Amniotic stem cell (primary cell): ENCODE data around the gene SMIM11.
"Not testable (repeated sequence)": the region's sequence is repeated elsewhere in the genome, so short reads cannot be mapped to it uniquely, and the experiment has no call there.

ENCODE experiments used
- DNase-seq: peaks from one replicate; lab custom pipeline; 2025; lab: John Stamatoyannopoulos, UW

The SMIM11 gene

GRCh38 chr21:34423805-34424204 lies 48.5 kb downstream of the SMIM11 start, which contains the start of gene SMIM34:
Gene SMIM34 (minus strand): TSS chr21:34423951. CDS start chr21:34423839, 112 bp downstream.
- DNase-seq = not testable (repeated sequence)

- DNase-seq = not testable (repeated sequence)
Observed at GRCh38 chr21:34427339-34427738, 52.0 kb downstream of the SMIM11 start.

DNA sequence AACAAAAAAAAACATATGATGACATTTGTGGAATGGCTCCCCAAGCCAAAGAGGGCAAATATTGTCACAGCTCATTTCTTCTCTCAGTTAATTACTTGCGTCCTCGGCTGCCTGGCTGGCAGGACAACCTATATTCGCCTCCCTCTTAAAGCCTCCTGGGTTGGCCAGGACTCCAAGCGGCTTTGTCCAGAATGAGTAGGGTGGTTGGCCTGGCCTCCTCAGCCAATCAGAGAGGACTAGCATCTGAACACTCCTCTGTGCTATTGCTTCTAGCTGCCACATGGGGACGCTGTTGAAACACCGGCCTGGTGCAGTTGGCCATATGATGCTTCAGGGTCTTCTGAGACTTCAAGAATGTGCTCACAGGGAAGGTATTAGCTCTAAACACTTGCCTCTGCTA lies 53.1 kb downstream of the SMIM11 start:
- DNase-seq = not testable (repeated sequence)

DNA sequence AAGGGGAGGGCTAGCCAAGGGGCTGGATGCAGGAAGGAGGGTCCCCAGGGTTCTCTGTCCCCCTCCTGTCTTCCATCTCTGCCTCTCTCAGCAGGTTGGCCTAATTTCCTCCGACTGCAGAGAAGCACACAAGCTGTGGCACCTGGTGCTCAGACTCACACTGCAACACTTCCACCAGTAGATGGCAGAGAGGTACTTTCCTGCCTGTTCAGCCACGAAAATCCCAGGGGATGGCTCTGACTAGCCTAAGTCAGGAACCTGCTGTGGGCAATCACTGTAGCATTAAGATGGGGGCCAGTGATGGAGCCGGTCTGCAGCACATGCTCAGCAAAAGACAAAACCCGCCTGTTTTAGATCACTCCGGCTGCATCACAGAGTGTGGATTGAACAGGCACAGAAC lies 54.4 kb downstream of the SMIM11 start:
- not testable (repeated sequence) for DNase-seq
